Endodermal cell (in vitro differentiated cells): ENCODE data around the gene MEX3C. TPM values are rescaled to one million over a fixed set of nuclear protein-coding genes. Genes with fewer than 3 reads are reported as not detected.

Experiments used
- DNase-seq: peaks from one replicate; pipeline ENCODE4 v3.0.0-alpha.2; 2017
- H3K27ac ChIP-seq: 2 replicates; pipeline ENCODE4 v1.5.1; 2013; ENCODE audit warnings: mild to moderate bottlenecking, low read depth, low read length, moderate library complexity
- H3K27me3 ChIP-seq: 2 replicates; pipeline ENCODE4 v1.6.1; 2013; ENCODE audit warnings: mild to moderate bottlenecking, low read length, moderate library complexity; ENCODE audit not compliant: insufficient read depth, control insufficient read depth, poor library complexity, severe bottlenecking
- H3K36me3 ChIP-seq: 2 replicates; pipeline ENCODE4 v1.7.0; 2013; ENCODE audit warnings: mild to moderate bottlenecking, low read length, moderate library complexity; ENCODE audit not compliant: control insufficient read depth, insufficient read depth
- H3K4me1 ChIP-seq: one replicate; pipeline ENCODE4 v1.7.0; 2013; ENCODE audit warnings: low read length; ENCODE audit not compliant: control insufficient read depth, insufficient read depth
- H3K4me3 ChIP-seq: 2 replicates; pipeline ENCODE4 v1.5.1; 2013; ENCODE audit warnings: mild to moderate bottlenecking, low read length, moderate library complexity
- H3K9ac ChIP-seq: 2 replicates; pipeline ENCODE4 v1.6.1; 2013; ENCODE audit warnings: mild to moderate bottlenecking, low read length, moderate library complexity; ENCODE audit not compliant: poor library complexity, severe bottlenecking; ENCODE audit errors: extremely low read depth
- H3K9me3 ChIP-seq: 2 replicates; pipeline ENCODE4 v1.6.1; 2013; ENCODE audit warnings: mild to moderate bottlenecking, low read length, moderate library complexity; ENCODE audit not compliant: control insufficient read depth
- H3K27ac Mint-ChIP-seq: 2 replicates; pipeline ENCODE4 v1.8.0; 2020; ENCODE audit warnings: mixed read lengths
- H3K27me3 Mint-ChIP-seq: 2 replicates; pipeline ENCODE4 v1.8.0; 2021; ENCODE audit warnings: mild to moderate bottlenecking, mixed read lengths; ENCODE audit not compliant: insufficient read depth
- H3K36me3 Mint-ChIP-seq: 2 replicates; pipeline ENCODE4 v1.8.0; 2020; ENCODE audit warnings: low read depth, mixed read lengths
- H3K4me1 Mint-ChIP-seq: 2 replicates; pipeline ENCODE4 v1.8.0; 2020; ENCODE audit warnings: mixed read lengths
- H3K4me3 Mint-ChIP-seq: 2 replicates; pipeline ENCODE4 v1.8.0; 2020; ENCODE audit warnings: mild to moderate bottlenecking, moderate library complexity, mixed read lengths
- H3K9me3 Mint-ChIP-seq: 2 replicates; pipeline ENCODE4 v1.8.0; 2020; ENCODE audit warnings: mild to moderate bottlenecking, mixed read lengths
- WGBS, 2 experiments: methylation state at CpG; one replicate each; pipeline versions ENCODE4 v1.1.5 to v1.1.7; 2013; ENCODE audit warnings: missing lambda C conversion rate in 2 of 2, mixed read lengths in 1 of 2; ENCODE audit not compliant: insufficient coverage in 1 of 2, insufficient read length in 1 of 2; 5-methylcytosine and 5-hydroxymethylcytosine counted together
- total RNA-seq, 2 donors: library from RNA; stranded (reverse); fragmentation: NEBNext Ultra II Directional in 1 of 2; extraction: Animal tissue kit (Norgen Biotek cat#: 25700) in 1 of 2; gene quantifications; 2 replicates in 1 of 2; 3 replicates in 1 of 2; pipeline ENCODE4 v1.2.1, GENCODE V29; 2021
- TF ChIP-seq, protein P1 (sequence below): fragments of 200-600 bp; sonication (generic); conservative IDR thresholded peaks from 2 replicates; pipeline ENCODE4 v1.5.0; 2021; ENCODE audit warnings: antibody characterized with exemption, mild to moderate bottlenecking

Gene MEX3C
- total RNA-seq, 2 donors from 2014 or later = 60.1 to 68.4 TPM

DNA sequence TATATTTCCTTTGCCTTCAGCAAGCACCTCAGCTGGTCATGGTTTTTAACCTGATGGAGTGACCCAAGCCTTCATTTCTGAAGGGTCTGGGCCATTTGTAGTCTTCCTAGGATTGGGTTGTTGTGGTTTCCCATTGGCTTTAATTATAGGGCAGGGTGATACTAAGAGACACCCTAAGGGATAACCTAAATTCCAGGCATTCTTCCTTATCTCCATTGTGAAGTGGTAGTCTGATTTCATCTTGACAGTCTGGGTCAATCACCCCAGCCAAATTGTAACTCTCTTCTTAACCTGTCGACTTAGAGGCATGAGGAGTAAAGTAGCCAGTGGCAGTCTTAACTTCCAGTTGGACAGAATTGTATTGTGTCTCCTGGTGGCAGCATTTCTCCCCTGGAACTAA, 30.2 kb upstream of the MEX3C start:
- Histone ChIP-seq H3K9ac (no peak overlapping the region), H3K9me3 (peaks cover 10% of the 10 kb centered on the region), H3K4me1 (peaks cover 4% of the 10 kb centered on the region), H3K36me3 (no peaks in the 10 kb centered on the region), H3K4me3 (peak overlapping the region; percentile 15), H3K27ac (no peak overlapping the region), H3K27me3 (no peaks in the 10 kb centered on the region)
- DNase-seq = no peak
- peaks cover 7% of the 10 kb centered on the region for H3K9me3 Mint-ChIP-seq
- 71% methylated on average over 1 of the region's 1 CpG; no CpG with 5 or more reads in 1 of the 2 experiments for whole genome bisulfite sequencing, 2 experiments
- no peaks in the 10 kb centered on the region for H3K27me3 Mint-ChIP-seq
- peaks cover 7% of the 10 kb centered on the region for H3K4me1 Mint-ChIP-seq
- TF ChIP-seq, protein P1, sequence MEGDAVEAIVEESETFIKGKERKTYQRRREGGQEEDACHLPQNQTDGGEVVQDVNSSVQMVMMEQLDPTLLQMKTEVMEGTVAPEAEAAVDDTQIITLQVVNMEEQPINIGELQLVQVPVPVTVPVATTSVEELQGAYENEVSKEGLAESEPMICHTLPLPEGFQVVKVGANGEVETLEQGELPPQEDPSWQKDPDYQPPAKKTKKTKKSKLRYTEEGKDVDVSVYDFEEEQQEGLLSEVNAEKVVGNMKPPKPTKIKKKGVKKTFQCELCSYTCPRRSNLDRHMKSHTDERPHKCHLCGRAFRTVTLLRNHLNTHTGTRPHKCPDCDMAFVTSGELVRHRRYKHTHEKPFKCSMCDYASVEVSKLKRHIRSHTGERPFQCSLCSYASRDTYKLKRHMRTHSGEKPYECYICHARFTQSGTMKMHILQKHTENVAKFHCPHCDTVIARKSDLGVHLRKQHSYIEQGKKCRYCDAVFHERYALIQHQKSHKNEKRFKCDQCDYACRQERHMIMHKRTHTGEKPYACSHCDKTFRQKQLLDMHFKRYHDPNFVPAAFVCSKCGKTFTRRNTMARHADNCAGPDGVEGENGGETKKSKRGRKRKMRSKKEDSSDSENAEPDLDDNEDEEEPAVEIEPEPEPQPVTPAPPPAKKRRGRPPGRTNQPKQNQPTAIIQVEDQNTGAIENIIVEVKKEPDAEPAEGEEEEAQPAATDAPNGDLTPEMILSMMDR = no peak
- no peak overlapping the region for H3K4me3 Mint-ChIP-seq
- H3K27ac Mint-ChIP-seq = no peak overlapping the region
- H3K36me3 Mint-ChIP-seq = no peaks in the 10 kb centered on the region

DNA sequence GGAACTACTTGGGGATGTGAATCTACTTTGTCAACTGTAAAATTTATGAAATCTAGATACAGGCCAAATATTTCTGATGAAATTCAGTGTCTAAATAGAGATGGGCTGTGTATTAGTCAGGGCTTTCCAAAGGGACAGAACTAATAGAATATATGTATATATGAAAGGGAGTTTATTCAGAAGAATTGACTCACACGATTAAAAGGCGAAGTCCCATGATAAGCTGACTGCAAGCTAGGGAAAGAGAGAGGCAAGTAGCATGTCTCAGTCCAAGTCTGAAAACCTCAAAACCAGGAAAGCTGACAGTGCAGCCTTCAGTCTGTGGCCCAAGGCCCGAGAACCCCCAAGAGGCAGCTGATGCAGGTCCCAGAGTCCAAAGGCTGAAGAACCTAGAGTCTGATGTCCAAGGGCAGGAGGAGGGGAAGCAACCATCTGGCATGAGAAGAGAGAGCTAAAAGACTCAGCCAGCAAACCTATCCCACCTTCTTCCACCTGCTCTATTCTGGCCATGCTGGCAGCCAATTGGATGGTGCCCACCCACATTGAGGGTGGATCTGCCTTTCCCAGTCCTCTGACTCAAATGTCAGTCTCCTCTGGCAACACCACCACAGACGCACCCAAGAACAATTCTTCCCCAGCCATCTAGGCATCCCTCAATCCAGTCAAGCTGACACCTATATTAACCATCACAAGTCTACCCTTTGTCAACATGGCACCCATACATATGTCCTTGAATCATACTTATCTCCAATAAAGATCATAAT, 29.3 kb upstream of the MEX3C start:
- Histone ChIP-seq H3K9ac (no peak overlapping the region), H3K27ac (no peak overlapping the region), H3K4me1 (peaks cover 4% of the 10 kb centered on the region), H3K36me3 (no peaks in the 10 kb centered on the region), H3K4me3 (no peak overlapping the region), H3K27me3 (no peaks in the 10 kb centered on the region), H3K9me3 (peaks cover 10% of the 10 kb centered on the region)
- no peak for DNase-seq
- 93 to 97% methylated on average over 3 to 4 of the region's 4 CpGs for WGBS, 2 experiments
- Mint-ChIP-seq H3K27ac (no peak overlapping the region), H3K27me3 (no peaks in the 10 kb centered on the region), H3K36me3 (no peaks in the 10 kb centered on the region), H3K4me1 (peaks cover 5% of the 10 kb centered on the region), H3K4me3 (no peak overlapping the region), H3K9me3 (peaks cover 7% of the 10 kb centered on the region)
- TF ChIP-seq, protein P1 = no peak

DNA sequence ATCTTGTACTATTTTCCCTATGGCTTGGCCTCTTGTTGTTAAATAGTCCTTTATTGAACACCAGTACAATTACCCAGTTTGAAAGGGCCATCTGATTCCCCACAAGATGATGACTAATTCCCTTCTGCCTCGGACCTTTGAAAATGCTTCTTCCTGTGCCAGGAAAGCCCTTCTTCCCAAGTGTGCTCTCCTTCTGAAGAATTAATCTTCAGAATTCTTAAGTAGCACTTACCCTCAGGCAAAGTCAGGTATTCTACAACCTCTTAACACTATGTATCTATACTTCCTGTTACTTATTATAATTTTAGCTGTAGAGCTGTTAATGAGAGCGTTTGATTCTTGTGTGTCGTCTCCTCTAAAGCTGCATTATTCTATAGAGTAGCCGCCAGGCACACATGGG, 28.6 kb upstream of the MEX3C start:
- no peak overlapping the region for H3K27ac Mint-ChIP-seq
- H3K27ac ChIP-seq = no peak overlapping the region
- no peak overlapping the region for H3K4me3 ChIP-seq
- no peak overlapping the region for H3K4me3 Mint-ChIP-seq
- DNase-seq = no peak
- H3K4me1 ChIP-seq = peaks cover 4% of the 10 kb centered on the region
- TF ChIP-seq, protein P1 = no peak
- H3K4me1 Mint-ChIP-seq = peaks cover 5% of the 10 kb centered on the region
- H3K36me3 ChIP-seq = no peaks in the 10 kb centered on the region
- H3K36me3 Mint-ChIP-seq = no peaks in the 10 kb centered on the region
- H3K9ac ChIP-seq = no peak overlapping the region
- WGBS, 2 experiments = 88 to 97% methylated on average over 1 to 4 of the region's 4 CpGs
- peaks cover 10% of the 10 kb centered on the region for H3K9me3 ChIP-seq
- no peaks in the 10 kb centered on the region for H3K27me3 ChIP-seq
- no peaks in the 10 kb centered on the region for H3K27me3 Mint-ChIP-seq
- H3K9me3 Mint-ChIP-seq = peaks cover 7% of the 10 kb centered on the region
